SK-N-SH treated with all-trans-retinoic acid at 6 μM for 48 hours (cell line): Measurements from ENCODE around the gene INMT.

ENCODE experiments used
- ATAC-seq: fragments of 200-7000 bp; cut with Tn5 transposase; 3 replicates; pipeline ENCODE4 v1.9.1; 2020; ENCODE audit warnings: mild to moderate bottlenecking, moderate library complexity
- ARNTL ChIP-seq: fragments of 450-650 bp; formaldehyde crosslinking; IDR thresholded peaks from 2 replicates; pipeline ENCODE4 v1.5.0; 2020; ENCODE audit warnings: low read depth, mild to moderate bottlenecking, moderate library complexity, borderline replicate concordance
- CSDC2 ChIP-seq: fragments of 250-450 bp; sonication (Bioruptor Pico); IDR thresholded peaks from 2 replicates; pipeline ENCODE4 v1.5.0; 2020; ENCODE audit warnings: mild to moderate bottlenecking, moderate library complexity
- GLIS3 ChIP-seq: fragments of 250-450 bp; sonication (Bioruptor Pico); IDR thresholded peaks from 2 replicates; pipeline ENCODE4 v1.5.0; 2020; ENCODE audit warnings: mild to moderate bottlenecking, moderate library complexity
- ISL1 ChIP-seq: fragments of 250-450 bp; sonication (Bioruptor Pico); IDR thresholded peaks from 2 replicates; pipeline ENCODE4 v2.1.2; 2022; ENCODE audit warnings: mild to moderate bottlenecking, moderate library complexity
- PPARA ChIP-seq: fragments of 250-450 bp; sonication (Bioruptor Pico); IDR thresholded peaks from 2 replicates; pipeline ENCODE4 v1.5.0; 2020; ENCODE audit warnings: mild to moderate bottlenecking, borderline replicate concordance
- RARB ChIP-seq: fragments of 250-450 bp; sonication (Bioruptor Pico); IDR thresholded peaks from 2 replicates; pipeline ENCODE4 v1.8.0; 2021; ENCODE audit warnings: mild to moderate bottlenecking, moderate library complexity
- SNAI2 ChIP-seq: fragments of 250-450 bp; sonication (Bioruptor Pico); IDR thresholded peaks from 2 replicates; pipeline ENCODE4 v1.5.0; 2020; ENCODE audit warnings: mild to moderate bottlenecking, moderate library complexity
- TCF4 ChIP-seq: fragments of 250-450 bp; sonication (Bioruptor Pico); IDR thresholded peaks from 2 replicates; pipeline ENCODE4 v1.8.0; 2021; ENCODE audit warnings: mild to moderate bottlenecking, moderate library complexity, borderline replicate concordance
- ZC3H10 ChIP-seq: fragments of 250-450 bp; sonication (Bioruptor Pico); IDR thresholded peaks from 2 replicates; pipeline ENCODE4 v1.5.1; 2021; ENCODE audit warnings: mild to moderate bottlenecking, moderate library complexity
- ZFP3 ChIP-seq: fragments of 250-450 bp; sonication (Bioruptor Pico); IDR thresholded peaks from 2 replicates; pipeline ENCODE4 v1.5.0; 2020; ENCODE audit warnings: mild to moderate bottlenecking, moderate library complexity
- ZFP30 ChIP-seq: fragments of 450-650 bp; formaldehyde crosslinking; IDR thresholded peaks from 2 replicates; pipeline ENCODE4 v1.5.0; 2022; ENCODE audit warnings: mild to moderate bottlenecking, moderate library complexity
- ZNF565 ChIP-seq: fragments of 450-650 bp; formaldehyde crosslinking; conservative IDR thresholded peaks from 2 replicates; pipeline ENCODE4 v1.5.0; 2020; ENCODE audit warnings: low read depth, mild to moderate bottlenecking, moderate library complexity
- ZNF70 ChIP-seq: fragments of 450-650 bp; formaldehyde crosslinking; IDR thresholded peaks from 2 replicates; pipeline ENCODE4 v1.5.0; 2020; ENCODE audit warnings: mild to moderate bottlenecking, moderate library complexity
- ZNF8 ChIP-seq: fragments of 450-650 bp; formaldehyde crosslinking; IDR thresholded peaks from 2 replicates; pipeline ENCODE4 v1.5.0; 2020; ENCODE audit warnings: mild to moderate bottlenecking, moderate library complexity
- TF ChIP-seq, protein P1 (sequence below): fragments of 250-450 bp; sonication (Bioruptor Pico); IDR thresholded peaks from 2 replicates; pipeline ENCODE4 v1.5.1; 2021; ENCODE audit warnings: mild to moderate bottlenecking, moderate library complexity
- TF ChIP-seq, protein P2 (sequence below): fragments of 250-450 bp; sonication (Bioruptor Pico); IDR thresholded peaks from 2 replicates; pipeline ENCODE4 v1.8.0; 2021; ENCODE audit warnings: low read depth, mild to moderate bottlenecking, moderate library complexity, borderline replicate concordance
- TF ChIP-seq, protein P3 (sequence below): fragments of 250-450 bp; sonication (Bioruptor Pico); IDR thresholded peaks from 2 replicates; pipeline ENCODE4 v1.5.1; 2020; ENCODE audit warnings: low read depth, mild to moderate bottlenecking, moderate library complexity
- TF ChIP-seq, protein P4 (sequence below): fragments of 250-450 bp; sonication (Bioruptor Pico); IDR thresholded peaks from 2 replicates; pipeline ENCODE4 v1.8.0; 2020; ENCODE audit warnings: mild to moderate bottlenecking, moderate library complexity, borderline replicate concordance

The INMT gene

DNA sequence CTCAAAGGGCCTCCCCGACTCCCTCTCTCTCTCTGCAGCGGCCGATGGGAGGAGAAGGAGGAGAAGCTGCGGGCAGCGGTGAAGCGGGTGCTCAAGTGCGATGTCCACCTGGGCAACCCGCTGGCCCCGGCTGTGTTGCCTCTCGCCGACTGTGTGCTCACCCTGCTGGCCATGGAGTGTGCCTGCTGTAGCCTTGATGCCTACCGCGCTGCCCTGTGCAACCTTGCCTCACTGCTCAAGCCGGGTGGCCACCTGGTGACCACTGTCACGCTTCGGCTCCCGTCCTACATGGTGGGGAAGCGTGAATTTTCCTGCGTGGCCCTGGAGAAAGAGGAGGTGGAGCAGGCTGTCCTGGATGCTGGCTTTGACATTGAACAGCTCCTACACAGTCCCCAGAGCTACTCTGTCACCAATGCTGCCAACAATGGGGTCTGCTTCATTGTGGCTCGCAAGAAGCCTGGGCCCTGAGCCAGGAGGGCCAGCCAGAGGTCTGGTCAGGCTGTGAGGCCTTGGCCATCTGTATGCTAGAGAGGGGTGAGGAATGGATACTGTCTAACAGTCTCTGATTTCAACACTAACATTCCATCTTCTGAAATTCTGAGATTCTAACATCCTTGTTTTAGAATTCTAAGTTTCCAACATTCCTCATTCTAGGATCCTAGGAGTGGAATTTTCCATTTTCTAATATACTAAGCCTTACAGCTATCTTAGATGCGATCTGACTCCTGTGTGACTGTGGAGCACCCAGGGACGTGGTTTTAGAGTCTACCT lies 3.6 kb downstream of the INMT start (continued):
- TF ChIP-seq ISL1 (CRISPR knock-in tag), result peak; percentile 27; the same call in 1 of the 2 replicates
- TF ChIP-seq SNAI2 (CRISPR knock-in tag), result 0 out of 2 replicates have a peak, but pooled peaks have one; percentile 33
- TF ChIP-seq, protein P1, sequence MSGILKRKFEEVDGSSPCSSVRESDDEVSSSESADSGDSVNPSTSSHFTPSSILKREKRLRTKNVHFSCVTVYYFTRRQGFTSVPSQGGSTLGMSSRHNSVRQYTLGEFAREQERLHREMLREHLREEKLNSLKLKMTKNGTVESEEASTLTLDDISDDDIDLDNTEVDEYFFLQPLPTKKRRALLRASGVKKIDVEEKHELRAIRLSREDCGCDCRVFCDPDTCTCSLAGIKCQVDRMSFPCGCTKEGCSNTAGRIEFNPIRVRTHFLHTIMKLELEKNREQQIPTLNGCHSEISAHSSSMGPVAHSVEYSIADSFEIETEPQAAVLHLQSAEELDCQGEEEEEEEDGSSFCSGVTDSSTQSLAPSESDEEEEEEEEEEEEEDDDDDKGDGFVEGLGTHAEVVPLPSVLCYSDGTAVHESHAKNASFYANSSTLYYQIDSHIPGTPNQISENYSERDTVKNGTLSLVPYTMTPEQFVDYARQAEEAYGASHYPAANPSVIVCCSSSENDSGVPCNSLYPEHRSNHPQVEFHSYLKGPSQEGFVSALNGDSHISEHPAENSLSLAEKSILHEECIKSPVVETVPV (CRISPR knock-in tag), result no peak
- TF ChIP-seq, protein P2, sequence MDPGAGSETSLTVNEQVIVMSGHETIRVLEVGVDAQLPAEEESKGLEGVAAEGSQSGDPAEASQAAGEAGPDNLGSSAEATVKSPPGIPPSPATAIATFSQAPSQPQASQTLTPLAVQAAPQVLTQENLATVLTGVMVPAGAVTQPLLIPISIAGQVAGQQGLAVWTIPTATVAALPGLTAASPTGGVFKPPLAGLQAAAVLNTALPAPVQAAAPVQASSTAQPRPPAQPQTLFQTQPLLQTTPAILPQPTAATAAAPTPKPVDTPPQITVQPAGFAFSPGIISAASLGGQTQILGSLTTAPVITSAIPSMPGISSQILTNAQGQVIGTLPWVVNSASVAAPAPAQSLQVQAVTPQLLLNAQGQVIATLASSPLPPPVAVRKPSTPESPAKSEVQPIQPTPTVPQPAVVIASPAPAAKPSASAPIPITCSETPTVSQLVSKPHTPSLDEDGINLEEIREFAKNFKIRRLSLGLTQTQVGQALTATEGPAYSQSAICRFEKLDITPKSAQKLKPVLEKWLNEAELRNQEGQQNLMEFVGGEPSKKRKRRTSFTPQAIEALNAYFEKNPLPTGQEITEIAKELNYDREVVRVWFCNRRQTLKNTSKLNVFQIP, result no peak
- TF ChIP-seq ZNF70, result no peak
- TF ChIP-seq ZFP3, result peak; percentile 50; the same call in 1 of the 2 replicates

DNA sequence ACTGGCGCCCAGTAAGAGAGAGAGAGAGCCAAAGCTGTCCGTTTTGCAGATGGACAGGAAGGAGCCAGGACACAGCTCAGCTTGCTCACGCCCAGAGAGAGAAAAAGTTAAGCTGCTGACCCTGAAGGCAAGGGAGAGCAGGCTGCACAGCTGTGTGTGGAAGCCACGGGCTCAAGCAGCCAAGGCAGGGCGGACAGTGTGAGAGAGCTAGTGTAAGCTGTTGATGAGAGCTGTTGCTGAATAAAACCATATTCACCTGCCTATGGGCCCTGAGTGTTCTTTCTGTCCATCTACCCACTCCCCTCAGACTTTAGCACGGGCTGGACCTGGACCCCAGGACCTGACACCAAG lies 5.4 kb downstream of the INMT start:
- ATAC-seq, result no peak; the same call in 2 of the 3 replicates
- no peak for TF ChIP-seq SNAI2 (CRISPR knock-in tag)
- TF ChIP-seq CSDC2 (CRISPR knock-in tag), result no peak
- no peak for TF ChIP-seq ZFP30 (CRISPR knock-in tag)
- no peak for TF ChIP-seq RARB (CRISPR knock-in tag)
- TF ChIP-seq ZFP3, result no peak
- no peak for TF ChIP-seq ISL1 (CRISPR knock-in tag)
- TF ChIP-seq, protein P3, sequence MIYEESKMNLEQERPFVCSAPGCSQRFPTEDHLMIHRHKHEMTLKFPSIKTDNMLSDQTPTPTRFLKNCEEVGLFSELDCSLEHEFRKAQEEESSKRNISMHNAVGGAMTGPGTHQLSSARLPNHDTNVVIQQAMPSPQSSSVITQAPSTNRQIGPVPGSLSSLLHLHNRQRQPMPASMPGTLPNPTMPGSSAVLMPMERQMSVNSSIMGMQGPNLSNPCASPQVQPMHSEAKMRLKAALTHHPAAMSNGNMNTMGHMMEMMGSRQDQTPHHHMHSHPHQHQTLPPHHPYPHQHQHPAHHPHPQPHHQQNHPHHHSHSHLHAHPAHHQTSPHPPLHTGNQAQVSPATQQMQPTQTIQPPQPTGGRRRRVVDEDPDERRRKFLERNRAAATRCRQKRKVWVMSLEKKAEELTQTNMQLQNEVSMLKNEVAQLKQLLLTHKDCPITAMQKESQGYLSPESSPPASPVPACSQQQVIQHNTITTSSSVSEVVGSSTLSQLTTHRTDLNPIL (CRISPR knock-in tag), result no peak
- TF ChIP-seq, protein P1 (CRISPR knock-in tag), result no peak

DNA sequence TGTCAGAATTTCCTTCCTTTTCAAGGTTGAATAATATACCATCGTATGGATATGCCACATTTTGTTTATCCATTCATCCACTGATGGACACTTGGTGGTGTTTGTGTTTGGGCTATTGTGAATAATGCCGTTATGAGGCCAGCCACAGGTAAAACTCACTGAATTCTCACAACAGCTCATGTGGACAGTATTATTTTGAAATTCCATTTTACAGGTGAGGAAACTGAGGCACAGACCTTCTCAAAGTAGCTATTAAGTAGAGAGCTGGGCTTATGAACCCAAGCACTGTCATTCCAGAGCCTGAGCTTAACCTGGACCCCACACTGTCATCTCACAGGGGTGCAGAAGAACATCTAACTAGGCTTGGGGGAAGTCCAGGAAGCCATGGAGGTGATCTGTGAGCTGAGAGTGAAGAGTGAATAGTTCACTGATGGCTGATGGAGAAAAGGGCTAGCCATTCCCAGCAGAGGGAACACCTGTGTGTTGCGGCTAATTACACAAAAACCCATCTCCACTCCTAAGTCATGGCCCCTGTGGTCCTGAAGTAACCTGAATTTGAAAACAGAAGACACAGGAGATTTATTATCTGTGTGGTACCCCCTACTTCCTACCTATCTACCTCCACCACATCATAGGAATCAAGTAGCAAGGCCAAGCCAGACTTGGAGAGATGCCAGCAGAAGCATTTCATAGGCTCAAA lies 8.7 kb downstream of the INMT start:
- ATAC-seq, result no peak
- TF ChIP-seq, protein P4, sequence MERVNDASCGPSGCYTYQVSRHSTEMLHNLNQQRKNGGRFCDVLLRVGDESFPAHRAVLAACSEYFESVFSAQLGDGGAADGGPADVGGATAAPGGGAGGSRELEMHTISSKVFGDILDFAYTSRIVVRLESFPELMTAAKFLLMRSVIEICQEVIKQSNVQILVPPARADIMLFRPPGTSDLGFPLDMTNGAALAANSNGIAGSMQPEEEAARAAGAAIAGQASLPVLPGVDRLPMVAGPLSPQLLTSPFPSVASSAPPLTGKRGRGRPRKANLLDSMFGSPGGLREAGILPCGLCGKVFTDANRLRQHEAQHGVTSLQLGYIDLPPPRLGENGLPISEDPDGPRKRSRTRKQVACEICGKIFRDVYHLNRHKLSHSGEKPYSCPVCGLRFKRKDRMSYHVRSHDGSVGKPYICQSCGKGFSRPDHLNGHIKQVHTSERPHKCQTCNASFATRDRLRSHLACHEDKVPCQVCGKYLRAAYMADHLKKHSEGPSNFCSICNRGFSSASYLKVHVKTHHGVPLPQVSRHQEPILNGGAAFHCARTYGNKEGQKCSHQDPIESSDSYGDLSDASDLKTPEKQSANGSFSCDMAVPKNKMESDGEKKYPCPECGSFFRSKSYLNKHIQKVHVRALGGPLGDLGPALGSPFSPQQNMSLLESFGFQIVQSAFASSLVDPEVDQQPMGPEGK (CRISPR knock-in tag), result no peak
- TF ChIP-seq ZNF565 (CRISPR knock-in tag) (no peak), ZNF8 (CRISPR knock-in tag) (peak; percentile 77), ISL1 (CRISPR knock-in tag) (no peak)
- TF ChIP-seq, protein P3 (CRISPR knock-in tag), result no peak

DNA sequence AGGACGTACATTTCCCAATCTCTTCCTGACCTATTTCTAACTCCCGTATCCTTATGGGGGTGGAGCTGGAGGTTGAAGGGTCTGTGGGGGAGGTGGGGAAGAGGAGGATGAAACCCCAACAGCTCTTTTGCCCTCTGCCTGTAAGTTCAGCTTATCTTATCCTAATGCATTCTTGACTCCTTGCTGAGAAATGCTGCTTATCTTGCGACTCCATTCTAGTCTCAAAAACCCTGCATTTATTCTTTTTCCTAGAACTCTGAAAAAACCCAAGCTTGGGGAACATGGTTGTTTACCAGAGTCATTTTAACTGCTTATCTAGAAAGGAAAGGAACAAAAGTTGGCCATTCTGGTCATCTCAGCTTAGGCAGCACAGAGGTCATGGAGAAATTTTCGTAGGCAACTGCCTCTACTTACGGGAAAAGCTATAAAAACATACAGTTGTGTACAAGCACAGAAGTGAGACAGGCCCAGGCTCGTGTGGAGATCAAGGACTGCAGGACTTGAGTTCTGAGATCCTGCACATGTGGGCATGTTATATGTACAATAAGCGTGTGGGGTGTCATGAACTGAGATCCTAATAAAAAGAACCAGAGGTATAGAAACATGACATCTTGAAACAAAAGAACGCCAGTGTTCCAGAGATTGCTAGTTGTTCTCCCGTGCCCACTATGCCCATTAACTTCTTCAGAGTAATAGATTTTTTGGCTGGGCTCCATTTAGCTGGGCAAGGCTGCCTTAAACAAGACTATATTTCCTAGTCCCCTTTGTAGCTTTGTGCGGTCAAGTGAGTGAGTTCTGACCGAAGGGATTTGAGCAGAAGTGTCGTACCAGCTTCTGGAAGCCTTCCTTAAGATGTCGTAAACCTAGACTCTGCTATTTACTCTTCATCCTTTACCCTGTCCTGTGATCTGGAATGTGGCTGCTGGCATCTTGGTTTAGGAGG lies 9.6 kb downstream of the INMT start:
- ATAC-seq, result no peak
- TF ChIP-seq ZFP3, result no peak
- no peak for TF ChIP-seq GLIS3 (CRISPR knock-in tag)
- TF ChIP-seq PPARA (CRISPR knock-in tag), result no peak
- no peak for TF ChIP-seq ZC3H10 (CRISPR knock-in tag)
- no peak for TF ChIP-seq ZNF70
- TF ChIP-seq RARB (CRISPR knock-in tag), result no peak
- TF ChIP-seq, protein P4 (CRISPR knock-in tag), result no peak
- TF ChIP-seq ARNTL, result no peak
- no peak for TF ChIP-seq ISL1 (CRISPR knock-in tag)
- no peak for TF ChIP-seq TCF4 (CRISPR knock-in tag)
